ENCODE measurements around the gene C12orf75. TPM values are rescaled to one million over a fixed set of nuclear protein-coding genes. Genes with fewer than 3 reads are reported as not detected.
"Not testable (repeated sequence)": the region's sequence is repeated elsewhere in the genome, so short reads cannot be mapped to it uniquely, and the experiment has no call there.

The C12orf75 gene
- total RNA-seq, 2 donors from 2014 or later = 80.4 to 91.9 TPM

- no peak for TF ChIP-seq CTCF (IDR thresholded peaks at IDR 0.05)
- no peaks in the 10 kb centered on the region for H3K27me3 ChIP-seq (replicated peaks; ENCODE audit: insufficient read depth)
- DNase-seq (ENCODE audit: low spot score) = no peak
Measured at GRCh38 chr12:105399428-105400081, 69.1 kb downstream of the C12orf75 start.

GRCh38 chr12:105400227-105400626, 69.7 kb downstream of the C12orf75 start:
- no peaks in the 10 kb centered on the region for H3K9me3 ChIP-seq
- peaks cover 0 to 11% of the 10 kb centered on the region in 2 donors for H3K4me1 ChIP-seq (ENCODE audit: control insufficient read depth in 1 of 2, low read depth in 2 of 2)
- H3K27ac ChIP-seq = no peak overlapping the region
- no peak for TF ChIP-seq CTCF (IDR thresholded peaks at IDR 0.05)
- no peaks in the 10 kb centered on the region for H3K36me3 ChIP-seq
- no peak overlapping the region for H3K4me3 ChIP-seq
- DNase-seq (ENCODE audit: low spot score) = no peak
- no peak for ATAC-seq (ENCODE audit: insufficient number of reproducible peaks, low FRiP score, low read depth)
- H3K27me3 ChIP-seq (replicated peaks; ENCODE audit: insufficient read depth) = no peaks in the 10 kb centered on the region

More at GRCh38 chr12:105399428-105400081, 69.1 kb downstream of the C12orf75 start:
- ATAC-seq (ENCODE audit: insufficient number of reproducible peaks, low FRiP score, low read depth) = no peak
- Histone ChIP-seq H3K4me3 (no peak overlapping the region), H3K9me3 (no peaks in the 10 kb centered on the region), H3K4me1 (ENCODE audit: control insufficient read depth in 1 of 2, low read depth in 2 of 2) (peaks cover 0 to 13% of the 10 kb centered on the region in 2 donors), H3K36me3 (no peaks in the 10 kb centered on the region), H3K27ac (no peak overlapping the region)

GRCh38 chr12:105401198-105401597, 70.7 kb downstream of the C12orf75 start:
- H3K4me3 ChIP-seq = no peak overlapping the region
- H3K27me3 ChIP-seq (replicated peaks; ENCODE audit: insufficient read depth) = no peaks in the 10 kb centered on the region
- no peak overlapping the region for H3K27ac ChIP-seq
- peaks cover 0 to 11% of the 10 kb centered on the region in 2 donors for H3K4me1 ChIP-seq (ENCODE audit: control insufficient read depth in 1 of 2, low read depth in 2 of 2)
- TF ChIP-seq CTCF (IDR thresholded peaks at IDR 0.05) = no peak
- no peak for ATAC-seq (ENCODE audit: insufficient number of reproducible peaks, low FRiP score, low read depth)
- no peaks in the 10 kb centered on the region for H3K36me3 ChIP-seq
- no peaks in the 10 kb centered on the region for H3K9me3 ChIP-seq
- no peak for DNase-seq (ENCODE audit: low spot score)

GRCh38 chr12:105402366-105402765, 71.9 kb downstream of the C12orf75 start:
- Histone ChIP-seq H3K27ac (no peak overlapping the region), H3K4me3 (no peak overlapping the region), H3K9me3 (no peaks in the 10 kb centered on the region), H3K36me3 (no peaks in the 10 kb centered on the region), H3K27me3 (replicated peaks; ENCODE audit: insufficient read depth) (no peaks in the 10 kb centered on the region), H3K4me1 (ENCODE audit: control insufficient read depth in 1 of 2, low read depth in 2 of 2) (peaks cover 0 to 10% of the 10 kb centered on the region in 2 donors)
- DNase-seq (ENCODE audit: low spot score) = no peak
- ATAC-seq (ENCODE audit: insufficient number of reproducible peaks, low FRiP score, low read depth) = no peak
- no peak for TF ChIP-seq CTCF (IDR thresholded peaks at IDR 0.05)

GRCh38 chr12:105403095-105403494, 72.6 kb downstream of the C12orf75 start:
- TF ChIP-seq CTCF (IDR thresholded peaks at IDR 0.05) = no peak

GRCh38 chr12:105404134-105404533, 73.6 kb downstream of the C12orf75 start:
- H3K27ac ChIP-seq; H3K4me3 ChIP-seq; H3K9me3 ChIP-seq; DNase-seq (ENCODE audit: low spot score); H3K27me3 ChIP-seq (replicated peaks; ENCODE audit: insufficient read depth); H3K36me3 ChIP-seq; ATAC-seq (ENCODE audit: insufficient number of reproducible peaks, low FRiP score, low read depth): not testable (repeated sequence)
- peaks cover 5 to 25% of the 10 kb centered on the region in 2 donors for H3K4me1 ChIP-seq (ENCODE audit: control insufficient read depth in 1 of 2, low read depth in 2 of 2)

More at GRCh38 chr12:105403095-105403494, 72.6 kb downstream of the C12orf75 start:
- no peaks in the 10 kb centered on the region for H3K9me3 ChIP-seq
- H3K4me3 ChIP-seq = no peak overlapping the region
- no peaks in the 10 kb centered on the region for H3K27me3 ChIP-seq (replicated peaks; ENCODE audit: insufficient read depth)
- no peak overlapping the region for H3K27ac ChIP-seq
- H3K4me1 ChIP-seq (ENCODE audit: control insufficient read depth in 1 of 2, low read depth in 2 of 2) = peaks cover 0 to 15% of the 10 kb centered on the region in 2 donors
- DNase-seq (ENCODE audit: low spot score) (no peak), ATAC-seq (ENCODE audit: insufficient number of reproducible peaks, low FRiP score, low read depth) (no peak)
- H3K36me3 ChIP-seq = no peaks in the 10 kb centered on the region
